ENCODE results near the gene MIOS.
A peak's percentile ranks its signal among the peaks of the same experiment; 100 is the strongest.

The MIOS gene

GRCh38 chr7:7566651-7567611 is at the start of gene MIOS:
Gene MIOS, plus strand, starts transcription at chr7:7566884. Its CDS starts 5,592 bp downstream, at chr7:7572476.
- peak; percentile 66 to 71 for DNase-seq (ENCODE audit: low read depth in 2 of 2)

- no peak for DNase-seq (ENCODE audit: low read depth in 2 of 2)
Observed at GRCh38 chr7:7517754-7518153, 48.9 kb upstream of the MIOS start.

GRCh38 chr7:7519056-7519455 is 47.6 kb upstream of the MIOS start:
- DNase-seq (ENCODE audit: low read depth in 2 of 2): no peak

- DNase-seq (ENCODE audit: low read depth in 2 of 2): no peak
Observed at GRCh38 chr7:7519528-7519927, 47.2 kb upstream of the MIOS start.

- no peak for DNase-seq (ENCODE audit: low read depth in 2 of 2)
Observed at GRCh38 chr7:7521259-7521658, 45.4 kb upstream of the MIOS start.

- DNase-seq (ENCODE audit: low read depth in 2 of 2): no peak
Observed at GRCh38 chr7:7522421-7522820, 44.3 kb upstream of the MIOS start.

- no peak for DNase-seq (ENCODE audit: low read depth in 2 of 2)
Observed at GRCh38 chr7:7524121-7524520, 42.6 kb upstream of the MIOS start.

- no peak for DNase-seq (ENCODE audit: low read depth in 2 of 2)
Observed at GRCh38 chr7:7526006-7526405, 40.7 kb upstream of the MIOS start.

- no peak for DNase-seq (ENCODE audit: low read depth in 2 of 2)
Observed at GRCh38 chr7:7527047-7527446, 39.6 kb upstream of the MIOS start.

GRCh38 chr7:7529328-7529727 is 37.4 kb upstream of the MIOS start:
- DNase-seq (ENCODE audit: low read depth in 2 of 2): no peak

- DNase-seq (ENCODE audit: low read depth in 2 of 2): no peak
Observed at GRCh38 chr7:7533831-7534430, 32.8 kb upstream of the MIOS start.

GRCh38 chr7:7535691-7536090 is 31.0 kb upstream of the MIOS start, which contains the start of gene COL28A1:
Gene COL28A1, minus strand, starts transcription at chr7:7535873. Its CDS starts 2,998 bp downstream, at chr7:7532875.
- DNase-seq (ENCODE audit: low read depth in 2 of 2): no peak

- no peak for DNase-seq (ENCODE audit: low read depth in 2 of 2)
Observed at GRCh38 chr7:7536396-7537019, 30.2 kb upstream of the MIOS start.

GRCh38 chr7:7537711-7538110 is 29.0 kb upstream of the MIOS start:
- no peak for DNase-seq (ENCODE audit: low read depth in 2 of 2)

GRCh38 chr7:7539152-7539551 is 27.5 kb upstream of the MIOS start:
- DNase-seq (ENCODE audit: low read depth in 2 of 2): no peak

GRCh38 chr7:7539711-7540110 is 27.0 kb upstream of the MIOS start:
- DNase-seq (ENCODE audit: low read depth in 2 of 2): no peak

GRCh38 chr7:7542251-7542835 is 24.3 kb upstream of the MIOS start:
- no peak for DNase-seq (ENCODE audit: low read depth in 2 of 2)

GRCh38 chr7:7548407-7548806 is 18.3 kb upstream of the MIOS start:
- no peak for DNase-seq (ENCODE audit: low read depth in 2 of 2)

GRCh38 chr7:7550663-7551062 is 16.0 kb upstream of the MIOS start:
- no peak for DNase-seq (ENCODE audit: low read depth in 2 of 2)

- DNase-seq (ENCODE audit: low read depth in 2 of 2): no peak
Observed at GRCh38 chr7:7552199-7552598, 14.5 kb upstream of the MIOS start.

GRCh38 chr7:7553386-7553785 is 13.3 kb upstream of the MIOS start:
- DNase-seq (ENCODE audit: low read depth in 2 of 2): no peak

GRCh38 chr7:7554021-7554432 is 12.7 kb upstream of the MIOS start:
- DNase-seq (ENCODE audit: low read depth in 2 of 2): no peak
